OCI-LY1 (cell line): ENCODE results near the gene PTPRN2.

Experiments
- EZH2 ChIP-seq: fragments of 200-600 bp; sonication (generic), shearing (Covaris generic); IDR thresholded peaks from 2 replicates; pipeline ENCODE4 v1.8.0; 2017; ENCODE audit warnings: borderline replicate concordance, mixed run types, mild to moderate bottlenecking, antibody characterized with exemption, low read length, moderate library complexity, mixed read lengths
- TF ChIP-seq, protein P1 (sequence below): fragments of 200-600 bp; sonication (generic), shearing (Covaris generic); IDR thresholded peaks from 2 replicates; pipeline ENCODE4 v1.5.1; 2017; ENCODE audit warnings: mild to moderate bottlenecking, antibody characterized with exemption, low read length, moderate library complexity, mixed read lengths

- TF ChIP-seq, protein P1, sequence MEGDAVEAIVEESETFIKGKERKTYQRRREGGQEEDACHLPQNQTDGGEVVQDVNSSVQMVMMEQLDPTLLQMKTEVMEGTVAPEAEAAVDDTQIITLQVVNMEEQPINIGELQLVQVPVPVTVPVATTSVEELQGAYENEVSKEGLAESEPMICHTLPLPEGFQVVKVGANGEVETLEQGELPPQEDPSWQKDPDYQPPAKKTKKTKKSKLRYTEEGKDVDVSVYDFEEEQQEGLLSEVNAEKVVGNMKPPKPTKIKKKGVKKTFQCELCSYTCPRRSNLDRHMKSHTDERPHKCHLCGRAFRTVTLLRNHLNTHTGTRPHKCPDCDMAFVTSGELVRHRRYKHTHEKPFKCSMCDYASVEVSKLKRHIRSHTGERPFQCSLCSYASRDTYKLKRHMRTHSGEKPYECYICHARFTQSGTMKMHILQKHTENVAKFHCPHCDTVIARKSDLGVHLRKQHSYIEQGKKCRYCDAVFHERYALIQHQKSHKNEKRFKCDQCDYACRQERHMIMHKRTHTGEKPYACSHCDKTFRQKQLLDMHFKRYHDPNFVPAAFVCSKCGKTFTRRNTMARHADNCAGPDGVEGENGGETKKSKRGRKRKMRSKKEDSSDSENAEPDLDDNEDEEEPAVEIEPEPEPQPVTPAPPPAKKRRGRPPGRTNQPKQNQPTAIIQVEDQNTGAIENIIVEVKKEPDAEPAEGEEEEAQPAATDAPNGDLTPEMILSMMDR: no peak
- TF ChIP-seq EZH2: no peak
Measured at GRCh38 chr7:157543791-157544190, 1043.8 kb downstream of the PTPRN2 start.
